GM19468 (cell line): Measurements from ENCODE around the gene GALNT14.

Source experiments
- ATAC-seq: cut with Tn5 transposase; IDR thresholded peaks from one replicate; pipeline ENCODE4 v1.9.1; 2021; ENCODE audit warnings: mild to moderate bottlenecking, moderate library complexity, moderate number of reproducible peaks; ENCODE audit not compliant: unreplicated experiment; ENCODE audit errors: extremely low read depth

GALNT14 gene

DNA sequence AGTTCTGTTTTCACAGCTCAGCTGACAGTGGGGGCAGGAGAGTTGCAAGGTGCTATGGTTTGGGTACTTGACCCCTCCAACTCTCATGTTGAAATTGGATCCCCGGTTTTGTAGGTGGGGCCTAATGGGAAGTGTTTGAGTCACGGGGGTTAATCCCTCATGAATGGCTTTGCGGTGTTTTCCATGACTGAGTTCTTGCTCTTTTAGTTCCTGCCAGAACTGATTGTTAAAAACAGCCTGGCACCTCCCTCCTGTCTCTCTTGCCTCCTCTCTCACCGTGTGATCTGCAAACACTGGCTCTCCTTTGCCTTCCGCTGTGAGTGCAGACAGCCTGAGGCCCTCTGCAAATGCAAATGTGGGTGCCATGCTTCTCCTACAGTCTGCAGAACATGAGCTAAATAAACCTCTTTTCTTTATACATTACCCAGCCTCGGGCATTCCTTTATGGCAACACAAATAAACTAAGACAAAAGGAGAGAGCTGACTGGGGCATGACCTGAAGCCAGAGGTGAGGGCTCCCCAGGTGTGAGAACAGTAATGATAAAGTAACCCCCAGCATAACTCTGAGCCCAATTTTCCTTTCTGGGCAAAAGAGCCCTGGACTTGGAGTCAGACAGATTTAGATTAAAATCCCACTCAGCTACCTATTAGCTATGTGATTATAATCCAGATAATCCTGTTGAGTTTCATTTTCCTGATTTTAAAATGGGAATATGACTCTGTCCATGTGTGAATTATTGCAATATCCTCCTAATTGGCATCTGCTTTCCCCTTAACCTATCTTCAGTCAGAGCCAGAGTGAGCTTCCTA lies 266.1 kb downstream of the GALNT14 start:
- no peak for ATAC-seq

DNA sequence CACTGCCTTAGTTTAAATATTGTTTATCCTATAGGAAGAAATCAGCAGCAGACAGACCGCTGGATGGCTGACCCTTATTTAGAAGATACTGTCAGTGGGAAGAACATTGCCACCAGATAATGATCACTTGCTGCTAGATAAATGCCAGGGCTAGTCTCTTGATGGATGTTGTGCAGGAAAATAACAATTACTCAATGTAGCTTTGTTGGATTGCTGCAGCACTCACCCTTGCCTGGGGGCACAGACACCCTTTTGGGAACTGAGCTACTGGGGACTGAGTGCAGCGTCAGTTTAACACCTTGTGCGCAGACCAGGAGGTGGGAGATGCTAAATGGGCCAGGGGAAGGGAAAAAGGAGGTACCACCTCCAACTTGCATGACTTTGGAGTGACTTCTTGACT lies 266.8 kb downstream of the GALNT14 start:
- ATAC-seq: no peak

DNA sequence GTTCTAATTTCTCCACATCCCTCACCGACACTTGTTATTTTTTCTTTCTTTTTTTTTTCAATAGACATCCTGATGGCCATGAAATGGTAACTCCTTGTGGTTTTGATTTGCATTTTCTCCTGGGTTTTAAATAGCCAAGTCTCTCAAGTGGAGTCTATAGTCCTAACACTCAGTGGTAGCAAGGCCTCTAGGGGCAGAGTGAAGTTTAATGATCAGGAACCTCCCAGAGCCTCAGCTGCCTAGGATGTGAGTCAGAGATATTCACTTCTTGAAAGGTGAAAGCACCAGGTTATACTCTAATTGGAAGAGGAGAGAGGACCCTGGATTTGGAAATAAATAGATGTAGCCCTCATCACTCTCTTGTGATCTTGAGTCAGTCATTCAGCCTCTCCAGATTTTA lies 268.3 kb downstream of the GALNT14 start:
- no peak for ATAC-seq

DNA sequence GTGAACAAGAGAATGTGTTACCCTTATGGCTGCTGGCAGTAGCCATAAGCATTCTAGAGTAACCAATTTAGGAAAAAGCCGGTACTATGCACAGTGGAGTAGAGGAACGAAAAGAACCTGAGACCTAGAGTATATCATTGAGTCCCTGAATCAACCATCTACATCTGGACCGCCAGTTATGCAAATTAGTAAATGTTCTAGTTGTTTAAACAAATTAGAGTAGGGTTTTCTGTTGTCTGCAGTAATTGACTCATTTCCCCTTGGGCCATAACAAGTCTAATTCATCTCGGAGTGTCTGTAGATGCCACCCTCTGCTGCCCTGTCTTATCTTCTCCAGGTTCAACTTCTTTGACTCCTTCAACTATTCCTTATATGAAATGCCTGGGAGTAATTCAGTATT lies 270.9 kb downstream of the GALNT14 start:
- no peak for ATAC-seq

DNA sequence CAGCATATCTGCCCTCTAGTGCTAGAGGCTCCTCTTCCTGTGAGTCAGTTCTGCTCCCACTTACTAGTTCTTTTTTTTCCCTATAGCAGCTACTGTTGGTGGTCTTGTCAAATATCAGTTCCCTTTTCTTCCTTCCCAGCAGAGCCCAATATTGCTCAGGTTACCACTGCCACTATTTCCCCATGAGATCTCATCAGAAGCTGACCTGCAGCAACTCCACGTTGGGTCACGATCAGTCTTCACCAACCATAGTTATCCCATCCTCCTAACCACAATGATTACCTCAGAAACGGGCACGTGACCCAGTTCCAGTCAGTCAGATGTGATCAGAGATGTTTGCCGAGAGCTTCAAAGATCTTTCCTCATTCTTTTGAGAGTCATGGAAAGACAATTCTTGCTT lies 271.3 kb downstream of the GALNT14 start:
- no peak for ATAC-seq

DNA sequence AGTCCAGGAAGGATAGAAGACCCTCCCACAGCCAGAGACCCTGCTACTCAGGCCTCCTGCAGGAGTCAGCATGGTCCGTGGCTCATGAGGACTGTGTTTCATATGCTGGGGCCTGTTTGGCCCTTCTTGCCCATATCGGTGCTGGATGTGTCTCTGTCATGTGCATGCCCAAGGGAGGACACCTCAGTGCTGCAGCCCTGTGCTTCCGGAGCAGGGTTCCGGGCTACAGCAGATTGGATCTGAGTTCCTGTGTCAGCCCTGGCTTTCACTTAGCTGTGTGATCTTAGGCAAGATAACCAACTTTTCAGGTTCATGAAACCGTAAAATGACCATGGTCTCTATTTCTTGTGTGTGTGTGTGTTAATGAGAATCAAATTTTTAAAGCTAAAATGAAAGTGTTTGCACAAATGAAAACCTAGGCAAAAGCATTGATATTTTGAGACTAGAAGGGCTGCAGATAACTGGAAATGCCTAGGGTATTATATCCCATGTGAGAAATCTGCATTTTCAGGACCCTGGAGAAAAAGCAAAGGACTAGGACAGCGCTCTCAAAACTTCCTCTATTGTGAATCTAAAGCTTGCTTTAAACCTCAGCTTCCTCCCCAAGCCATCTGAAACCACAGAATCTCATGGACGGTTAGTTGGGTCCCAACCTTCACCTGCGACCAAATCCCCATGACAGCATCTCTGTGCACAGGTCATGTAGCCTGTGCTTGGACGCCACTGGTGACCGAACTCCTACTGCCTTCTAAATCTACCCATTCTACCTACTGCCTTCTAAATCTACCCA lies 272.2 kb downstream of the GALNT14 start:
- no peak for ATAC-seq

DNA sequence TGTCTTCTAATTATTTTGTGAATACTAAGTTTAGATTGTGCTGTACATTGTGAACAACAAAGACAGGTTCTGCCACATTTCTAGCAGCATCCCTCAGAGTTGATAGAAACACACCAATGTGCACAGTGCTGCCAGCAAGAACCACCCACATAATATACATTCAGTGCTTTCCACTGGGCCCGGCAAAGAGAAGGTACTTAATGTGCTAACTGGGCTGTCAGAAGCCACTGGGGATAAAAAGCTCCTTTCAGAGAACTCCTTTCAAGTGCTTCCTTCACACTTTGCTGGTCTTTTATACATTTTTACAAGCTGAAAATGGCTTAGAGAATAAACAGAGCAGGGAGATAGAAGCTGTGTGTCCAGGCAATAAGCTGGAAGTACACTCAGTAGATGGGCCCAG lies 273.0 kb downstream of the GALNT14 start:
- no peak for ATAC-seq

DNA sequence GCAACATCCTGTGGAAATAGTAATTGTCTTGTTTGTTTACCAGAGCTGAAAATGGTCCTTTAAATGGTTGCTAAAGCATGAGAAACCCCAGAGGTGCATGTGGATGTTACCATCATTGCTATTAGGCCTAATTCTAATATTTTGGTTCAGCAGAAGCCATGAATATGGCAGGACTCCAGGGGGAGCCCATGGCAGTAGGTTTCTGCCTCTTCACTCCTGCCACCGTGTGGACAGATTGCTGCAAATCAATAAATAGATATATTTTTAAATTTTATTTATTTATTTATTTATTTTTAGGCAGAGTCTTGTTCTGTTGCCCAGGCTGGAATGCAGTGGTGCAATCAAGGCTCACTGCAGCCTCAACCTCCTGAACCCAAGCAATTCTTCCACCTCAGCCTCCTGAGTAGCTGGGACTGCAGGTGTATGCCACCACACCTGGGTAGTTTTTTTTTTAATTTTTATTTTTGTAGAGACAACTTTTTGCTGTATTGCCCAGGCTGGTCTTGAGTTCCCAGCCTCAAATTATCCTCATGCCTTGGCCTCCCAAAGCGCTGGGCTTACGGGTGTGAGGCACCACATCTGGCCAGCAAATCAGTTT lies 276.1 kb downstream of the GALNT14 start:
- no peak for ATAC-seq

DNA sequence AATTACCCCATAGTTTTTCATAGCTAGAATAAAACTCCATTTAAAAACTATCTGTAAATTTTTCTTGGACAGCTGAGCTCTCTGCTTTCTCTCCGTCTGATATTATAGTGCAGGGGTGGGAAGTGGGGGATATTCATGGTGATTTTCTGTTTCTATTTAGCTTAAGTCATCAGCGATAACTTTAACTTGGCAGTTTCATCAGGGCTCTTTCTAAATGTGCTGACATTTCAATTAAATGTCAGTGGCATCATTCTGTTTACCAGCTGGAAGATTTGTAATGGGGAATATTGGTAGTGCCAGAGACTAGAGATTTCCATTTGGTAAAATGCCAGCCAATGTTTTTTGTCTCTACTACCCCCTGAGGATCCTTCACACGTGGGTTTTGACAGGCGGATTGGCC lies 277.5 kb downstream of the GALNT14 start:
- no peak for ATAC-seq
